Measurements from ENCODE around the gene DIPK2B. TPM values are rescaled to one million over a fixed set of nuclear protein-coding genes. Genes with fewer than 3 reads are reported as not detected.

DIPK2B gene, protein sequence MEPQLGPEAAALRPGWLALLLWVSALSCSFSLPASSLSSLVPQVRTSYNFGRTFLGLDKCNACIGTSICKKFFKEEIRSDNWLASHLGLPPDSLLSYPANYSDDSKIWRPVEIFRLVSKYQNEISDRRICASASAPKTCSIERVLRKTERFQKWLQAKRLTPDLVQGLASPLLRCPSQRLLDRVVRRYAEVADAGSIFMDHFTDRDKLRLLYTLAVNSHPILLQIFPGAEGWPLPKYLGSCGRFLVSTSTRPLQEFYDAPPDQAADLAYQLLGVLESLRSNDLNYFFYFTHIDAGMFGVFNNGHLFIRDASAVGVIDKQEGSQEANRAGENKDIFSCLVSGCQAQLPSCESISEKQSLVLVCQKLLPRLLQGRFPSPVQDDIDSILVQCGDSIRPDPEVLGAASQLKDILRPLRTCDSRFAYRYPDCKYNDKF
- not detected in 2 replicates for total RNA-seq

DNA sequence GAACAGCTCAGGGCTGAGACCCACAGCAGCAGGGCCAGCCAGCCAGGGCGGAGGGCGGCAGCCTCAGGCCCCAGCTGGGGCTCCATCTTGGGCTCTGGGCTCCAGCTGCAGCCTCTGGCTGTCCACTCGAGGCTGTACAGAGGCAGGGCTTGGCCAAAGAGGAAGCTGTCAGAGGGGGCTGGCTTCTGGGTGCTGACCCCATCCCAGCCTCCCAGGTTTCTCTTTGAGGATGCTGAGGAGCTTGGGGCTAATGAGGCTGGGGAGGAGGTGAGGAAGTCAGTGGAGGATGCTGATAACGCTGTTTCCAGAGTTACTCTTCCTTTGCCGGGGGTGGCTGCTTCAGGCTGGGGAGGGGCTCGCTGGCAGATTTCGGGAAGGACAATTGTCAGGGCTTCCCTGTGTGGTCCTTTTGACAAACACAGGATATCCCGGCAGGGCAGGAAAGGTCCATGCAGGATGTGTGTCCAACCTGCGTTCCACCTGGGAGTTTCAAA, at the start of gene DIPK2B:
Gene DIPK2B (minus strand): TSS at position 136 of the 494 bp plus-strand sequence. CDS start 50 bp downstream, at position 86.

All from airway epithelial cell (primary cell).